Fibroblast of lung (primary cell): ENCODE measurements around the gene ADCY5. TPM values are rescaled to one million over a fixed set of nuclear protein-coding genes. Genes with fewer than 3 reads are reported as not detected.

Source experiments
- DNase-seq, 2 donors: peaks; one replicate each; pipeline versions ENCODE4 v3.0.0 to v3.0.0-alpha.2; 2010; ENCODE audit warnings: low read depth in 2 of 2
- H2AFZ ChIP-seq: 2 replicates; pipeline ENCODE4 v1.5.1; 2012; ENCODE audit warnings: low read length, control low read depth, inconsistent platforms
- H3K27ac ChIP-seq: 2 replicates; pipeline ENCODE4 v1.5.1; 2011; ENCODE audit warnings: low read length, control low read depth; ENCODE audit not compliant: insufficient read depth
- H3K27me3 ChIP-seq: 2 replicates; pipeline ENCODE4 v1.5.1; 2011; ENCODE audit warnings: mild to moderate bottlenecking, low read length; ENCODE audit not compliant: control insufficient read depth, insufficient read depth
- H3K36me3 ChIP-seq: 2 replicates; pipeline ENCODE4 v1.5.1; 2011; ENCODE audit warnings: low read length; ENCODE audit not compliant: control insufficient read depth, insufficient read depth
- H3K4me1 ChIP-seq: 2 replicates; pipeline ENCODE4 v1.5.1; 2011; ENCODE audit warnings: low read length; ENCODE audit not compliant: control insufficient read depth, insufficient read depth; ENCODE audit errors: extremely low read depth
- H3K4me2 ChIP-seq: 2 replicates; pipeline ENCODE4 v1.5.1; 2011; ENCODE audit warnings: low read length, control low read depth; ENCODE audit not compliant: insufficient read depth; ENCODE audit errors: extremely low read depth
- H3K4me3 ChIP-seq, 4 experiments: fragments of 200-600 bp in 1 of 4; sonication (generic) in 1 of 4; replicated peaks in 1 of 4; 2 replicates each; pipeline ENCODE4 v1.5.1; 2011 to 2016; ENCODE audit warnings: low read length in 4 of 4, low read depth in 3 of 4, mild to moderate bottlenecking in 3 of 4, control low read depth in 2 of 4, inconsistent platforms in 1 of 4, mixed read lengths in 1 of 4; ENCODE audit not compliant: insufficient read depth in 1 of 4; ENCODE audit errors: control extremely low read depth in 1 of 4
- H3K79me2 ChIP-seq: 2 replicates; pipeline ENCODE4 v1.5.1; 2012; ENCODE audit warnings: mild to moderate bottlenecking, low read length, inconsistent platforms; ENCODE audit not compliant: control insufficient read depth, insufficient read depth
- H3K9ac ChIP-seq: 2 replicates; pipeline ENCODE4 v1.5.1; 2011; ENCODE audit warnings: mild to moderate bottlenecking, low read length, control low read depth; ENCODE audit not compliant: insufficient read depth
- H3K9me3 ChIP-seq: 2 replicates; pipeline ENCODE4 v1.5.1; 2012; ENCODE audit warnings: low read depth, low read length; ENCODE audit not compliant: control insufficient read depth, insufficient read depth
- H4K20me1 ChIP-seq: 2 replicates; pipeline ENCODE4 v1.5.1; 2011; ENCODE audit warnings: low read length; ENCODE audit not compliant: control insufficient read depth, insufficient read depth; ENCODE audit errors: extremely low read depth
- EZH2 ChIP-seq: IDR thresholded peaks from 2 replicates; pipeline ENCODE4 v1.5.1; 2012; ENCODE audit warnings: low read length, control low read depth, mild to moderate bottlenecking; ENCODE audit errors: missing control alignments
- polyA plus RNA-seq, 2 donors: library from polyadenylated mRNA; depleted of rRNA in 1 of 2; stranded (reverse) in 1 of 2; unstranded in 1 of 2; fragments of >200 nt; gene quantifications; 2 replicates each; pipeline ENCODE4 v1.2.1, GENCODE V29; 2011 to 2012; ENCODE audit warnings: missing spikeins in 1 of 2
- total RNA-seq: library from RNA; depleted of rRNA; stranded (reverse); fragments of >200 nt; gene quantifications from 2 replicates; pipeline ENCODE4 v1.2.1, GENCODE V29; 2014
- TF ChIP-seq, protein P1 (sequence below), 2 donors: IDR thresholded peaks in 1 of 2; conservative IDR thresholded peaks in 1 of 2; 1 replicate in 1 of 2; 2 replicates in 1 of 2; pipeline ENCODE4 v1.5.1; 2011 to 2012; ENCODE audit warnings: low read length in 2 of 2, control low read depth in 1 of 2, inconsistent platforms in 1 of 2, low read depth in 1 of 2, mild to moderate bottlenecking in 1 of 2

ADCY5 gene
- total and polyA plus RNA-seq, 2 donors (not counting 1 experiment from before 2014, with no cell fraction given): 0.11 to 0.50 TPM

DNA sequence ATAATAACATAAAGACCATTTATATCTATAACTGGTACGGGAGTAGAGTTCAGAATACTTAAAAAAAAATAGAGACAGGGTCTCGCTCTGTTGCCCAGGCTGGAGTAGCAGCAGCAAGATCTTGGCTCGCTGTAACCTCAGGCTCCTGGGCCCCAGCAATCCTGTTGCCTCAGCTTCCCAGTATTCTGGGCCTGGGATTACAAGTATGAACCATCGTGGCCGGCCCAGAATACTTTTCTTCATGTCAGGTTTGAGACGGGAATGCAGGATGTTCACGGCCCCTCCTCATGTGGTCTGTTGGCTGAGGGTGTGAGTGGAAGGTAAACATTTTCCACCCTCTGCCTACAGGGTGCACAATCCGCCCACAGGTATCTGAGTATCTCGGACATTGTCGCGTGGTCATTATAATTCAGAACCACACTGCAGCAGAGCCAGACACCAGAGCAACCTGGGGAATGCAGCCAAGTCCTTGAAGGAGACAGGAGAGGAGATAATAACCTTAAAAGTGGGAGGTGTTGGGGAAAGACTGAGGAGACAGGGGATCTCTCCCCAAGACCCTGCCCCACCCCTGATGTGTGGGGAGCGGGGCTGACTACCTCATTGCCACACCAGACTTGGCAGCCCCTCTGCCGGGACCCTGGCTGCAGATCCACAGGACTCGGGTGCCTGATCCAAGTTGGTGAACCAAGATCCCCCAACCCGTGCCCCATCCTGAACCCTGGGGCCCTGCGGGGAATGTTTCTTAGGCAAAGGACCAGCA is 106.8 kb downstream of the ADCY5 start:
- no peak for DNase-seq
- Histone ChIP-seq H4K20me1 (no peaks in the 10 kb centered on the region), H3K4me2 (no peak overlapping the region), H3K4me3 (no peak overlapping the region), H3K79me2 (no peaks in the 10 kb centered on the region), H3K9me3 (no peaks in the 10 kb centered on the region), H3K36me3 (no peaks in the 10 kb centered on the region), H3K27me3 (peaks cover 11% of the 10 kb centered on the region), H3K27ac (no peak overlapping the region), H3K9ac (no peak overlapping the region), H2AFZ (no peak overlapping the region), H3K4me1 (no peaks in the 10 kb centered on the region)
- TF ChIP-seq, protein P1, sequence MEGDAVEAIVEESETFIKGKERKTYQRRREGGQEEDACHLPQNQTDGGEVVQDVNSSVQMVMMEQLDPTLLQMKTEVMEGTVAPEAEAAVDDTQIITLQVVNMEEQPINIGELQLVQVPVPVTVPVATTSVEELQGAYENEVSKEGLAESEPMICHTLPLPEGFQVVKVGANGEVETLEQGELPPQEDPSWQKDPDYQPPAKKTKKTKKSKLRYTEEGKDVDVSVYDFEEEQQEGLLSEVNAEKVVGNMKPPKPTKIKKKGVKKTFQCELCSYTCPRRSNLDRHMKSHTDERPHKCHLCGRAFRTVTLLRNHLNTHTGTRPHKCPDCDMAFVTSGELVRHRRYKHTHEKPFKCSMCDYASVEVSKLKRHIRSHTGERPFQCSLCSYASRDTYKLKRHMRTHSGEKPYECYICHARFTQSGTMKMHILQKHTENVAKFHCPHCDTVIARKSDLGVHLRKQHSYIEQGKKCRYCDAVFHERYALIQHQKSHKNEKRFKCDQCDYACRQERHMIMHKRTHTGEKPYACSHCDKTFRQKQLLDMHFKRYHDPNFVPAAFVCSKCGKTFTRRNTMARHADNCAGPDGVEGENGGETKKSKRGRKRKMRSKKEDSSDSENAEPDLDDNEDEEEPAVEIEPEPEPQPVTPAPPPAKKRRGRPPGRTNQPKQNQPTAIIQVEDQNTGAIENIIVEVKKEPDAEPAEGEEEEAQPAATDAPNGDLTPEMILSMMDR (conservative IDR thresholded peaks at IDR 0.05 in 1 of 2, IDR thresholded peaks at IDR 0.05 in 1 of 2; ENCODE audit: low read depth in 1 of 2, low read length in 2 of 2): no peak
- TF ChIP-seq EZH2: no peak

DNA sequence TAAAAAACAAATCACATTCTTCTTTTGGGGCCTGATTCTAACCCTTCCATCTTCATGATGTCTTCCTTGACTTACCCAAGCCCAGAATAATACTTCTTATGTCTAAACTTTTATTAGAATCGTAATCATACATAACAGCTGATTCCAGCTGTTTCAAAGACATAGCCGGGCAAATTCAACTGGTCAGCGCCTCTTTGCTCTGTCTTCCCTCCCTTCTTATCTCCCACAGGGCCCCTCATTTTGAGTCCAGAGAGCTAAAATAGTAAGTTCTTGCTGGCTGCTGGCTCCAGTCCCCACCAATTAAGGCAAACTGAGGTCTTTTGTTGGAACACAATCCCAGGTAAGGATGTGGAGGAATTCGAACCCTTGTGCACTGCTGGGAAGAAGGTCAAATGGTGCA is 108.6 kb downstream of the ADCY5 start:
- TF ChIP-seq, protein P1 (conservative IDR thresholded peaks at IDR 0.05 in 1 of 2, IDR thresholded peaks at IDR 0.05 in 1 of 2; ENCODE audit: low read depth in 1 of 2, low read length in 2 of 2): no peak
- TF ChIP-seq EZH2: no peak
- H3K27me3 ChIP-seq: peaks cover 2% of the 10 kb centered on the region
- H3K9ac ChIP-seq: no peak overlapping the region
- no peak for DNase-seq
- no peaks in the 10 kb centered on the region for H4K20me1 ChIP-seq
- no peak overlapping the region for H3K4me2 ChIP-seq
- H3K27ac ChIP-seq: no peak overlapping the region
- no peak overlapping the region for H2AFZ ChIP-seq
- H3K4me3 ChIP-seq: no peak overlapping the region
- H3K4me1 ChIP-seq: no peaks in the 10 kb centered on the region
- no peaks in the 10 kb centered on the region for H3K9me3 ChIP-seq
- H3K79me2 ChIP-seq: no peaks in the 10 kb centered on the region
- H3K36me3 ChIP-seq: no peaks in the 10 kb centered on the region

DNA sequence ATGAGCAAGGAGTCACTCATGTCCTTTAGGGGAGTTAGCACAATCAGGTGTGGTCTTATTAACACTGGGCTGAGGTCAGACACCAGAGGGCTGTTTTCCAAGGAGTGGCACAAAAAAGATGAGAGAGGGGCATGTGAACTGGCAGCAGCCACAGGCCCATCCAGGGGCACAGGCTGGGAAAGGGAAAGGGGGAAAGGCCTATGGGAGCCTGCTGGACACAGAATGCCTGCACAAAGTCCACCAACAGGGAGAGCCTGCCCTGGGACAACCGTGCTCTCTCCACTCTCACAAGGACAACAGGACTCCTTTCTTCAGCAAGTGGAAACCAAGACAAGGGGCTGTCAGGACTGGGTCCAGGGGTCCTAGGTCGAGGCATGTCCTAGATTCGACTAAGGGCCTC is 109.6 kb downstream of the ADCY5 start:
- H3K4me1 ChIP-seq: no peaks in the 10 kb centered on the region
- H3K9ac ChIP-seq: no peak overlapping the region
- H3K79me2 ChIP-seq: no peaks in the 10 kb centered on the region
- H2AFZ ChIP-seq: no peak overlapping the region
- H4K20me1 ChIP-seq: no peaks in the 10 kb centered on the region
- no peak overlapping the region for H3K27ac ChIP-seq
- peaks cover 2% of the 10 kb centered on the region for H3K27me3 ChIP-seq
- H3K4me2 ChIP-seq: no peak overlapping the region
- DNase-seq: no peak
- TF ChIP-seq, protein P1 (conservative IDR thresholded peaks at IDR 0.05 in 1 of 2, IDR thresholded peaks at IDR 0.05 in 1 of 2; ENCODE audit: low read depth in 1 of 2, low read length in 2 of 2): no peak
- no peak for TF ChIP-seq EZH2
- H3K9me3 ChIP-seq: no peaks in the 10 kb centered on the region
- H3K4me3 ChIP-seq: no peak overlapping the region
- H3K36me3 ChIP-seq: no peaks in the 10 kb centered on the region
